ENCODE data around the gene VPS8. TPM values are rescaled to one million over a fixed set of nuclear protein-coding genes. Genes with fewer than 3 reads are reported as not detected.

VPS8 gene
- total RNA-seq, 2 experiments from 2014 or later: 47.6 to 51.8 TPM

DNA sequence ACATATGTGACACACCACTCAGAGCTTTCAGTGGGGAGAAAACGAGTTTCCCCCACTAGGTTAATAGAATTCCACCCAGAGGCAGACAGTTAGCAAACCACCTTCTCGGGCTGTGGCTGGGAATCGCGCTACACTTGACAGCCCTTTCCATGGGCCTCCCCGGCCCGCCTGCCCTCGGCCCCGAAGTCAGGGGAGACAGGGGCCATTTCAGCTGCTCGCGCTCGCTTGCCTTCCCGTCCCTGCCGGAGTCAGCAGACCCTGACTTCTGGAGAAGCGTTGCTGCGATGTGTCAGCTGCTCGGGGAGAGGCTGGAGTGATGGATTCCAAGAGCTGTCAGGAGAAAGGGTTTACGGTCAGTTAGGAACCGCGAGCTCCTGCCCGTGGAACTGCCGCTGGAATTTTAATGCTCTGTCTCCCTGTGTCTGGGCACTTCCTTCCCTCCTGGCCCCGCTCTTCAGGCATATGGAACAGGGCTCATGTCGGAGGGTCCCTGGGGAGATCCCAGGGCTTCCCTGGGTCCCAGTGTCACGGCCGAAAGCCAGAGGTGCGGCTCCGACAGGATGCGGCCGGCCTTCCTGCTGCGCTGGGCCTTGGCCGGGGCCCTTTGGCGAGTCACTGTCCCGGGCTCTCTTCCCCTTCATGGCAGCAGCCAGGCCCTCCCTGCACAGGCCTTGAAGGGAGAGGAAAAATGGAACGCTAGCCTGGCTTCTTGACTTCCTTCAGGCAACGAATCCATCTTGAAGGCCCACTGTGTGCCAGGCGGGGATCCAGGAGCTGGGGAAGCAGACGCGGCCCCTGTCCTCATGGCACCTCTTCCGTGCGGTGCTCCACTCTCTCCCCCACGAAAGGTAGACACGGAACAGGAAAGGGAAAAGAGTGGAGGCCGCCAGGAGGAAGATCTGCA is 38.4 kb upstream of the VPS8 start:
- peaks cover 11% of the 10 kb centered on the region for H3K27me3 Mint-ChIP-seq (ENCODE audit: low read depth)

DNA sequence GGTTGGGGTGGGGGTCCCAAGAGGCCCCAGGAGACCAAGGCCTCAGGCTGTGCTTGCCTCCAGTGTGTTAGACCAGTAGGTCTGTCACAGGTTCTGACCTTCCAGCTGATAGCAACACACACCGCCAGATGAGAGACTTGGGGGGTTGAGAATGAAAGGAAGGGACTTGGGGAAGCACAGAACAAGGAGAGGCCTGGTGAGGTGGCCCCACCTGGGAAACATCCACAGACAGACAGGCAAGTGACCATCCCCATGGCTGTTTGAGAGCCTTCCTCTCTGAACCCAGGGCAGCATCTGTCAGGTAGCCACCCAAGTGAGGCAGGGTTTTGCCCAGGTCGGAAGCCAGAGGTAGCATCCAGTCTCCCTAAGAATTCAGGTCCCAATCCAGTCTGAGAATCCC is 35.0 kb upstream of the VPS8 start:
- Mint-ChIP-seq H3K4me3 (no peak overlapping the region), H3K4me1 (ENCODE audit: low read depth) (peaks cover 5% of the 10 kb centered on the region), H3K9me3 (ENCODE audit: insufficient read depth) (no peaks in the 10 kb centered on the region), H3K27me3 (ENCODE audit: low read depth) (peaks cover 14% of the 10 kb centered on the region), H3K27ac (no peak overlapping the region), H3K36me3 (ENCODE audit: low read depth) (no peaks in the 10 kb centered on the region)
- ATAC-seq: no peak
- CTCF ChIA-PET: interaction anchor here (0.7 to 2.1 kb wide), 8 partner anchors 10 to 252 kb away, joined by 3 to 11 read pairs (median 4); no protein-coding TSS in a partner anchor
- POLR2A ChIA-PET: interaction anchor here (0.5 to 1.4 kb wide), 2 partner anchors 215 to 415 kb away, joined by 3 to 4 read pairs; partner anchors contain the start of gene EPHB3
- DNase-seq: no peak

More for the DNA sequence above, 38.4 kb upstream of the VPS8 start:
- H3K4me3 Mint-ChIP-seq: no peak overlapping the region
- no peaks in the 10 kb centered on the region for H3K9me3 Mint-ChIP-seq (ENCODE audit: insufficient read depth)
- ChIA-PET POLR2A (no interaction called here), CTCF (no interaction called here)
- no peak overlapping the region for H3K27ac Mint-ChIP-seq
- H3K4me1 Mint-ChIP-seq (ENCODE audit: low read depth): peaks cover 1% of the 10 kb centered on the region
- DNase-seq: no peak
- ATAC-seq: no peak
- H3K36me3 Mint-ChIP-seq (ENCODE audit: low read depth): no peaks in the 10 kb centered on the region

DNA sequence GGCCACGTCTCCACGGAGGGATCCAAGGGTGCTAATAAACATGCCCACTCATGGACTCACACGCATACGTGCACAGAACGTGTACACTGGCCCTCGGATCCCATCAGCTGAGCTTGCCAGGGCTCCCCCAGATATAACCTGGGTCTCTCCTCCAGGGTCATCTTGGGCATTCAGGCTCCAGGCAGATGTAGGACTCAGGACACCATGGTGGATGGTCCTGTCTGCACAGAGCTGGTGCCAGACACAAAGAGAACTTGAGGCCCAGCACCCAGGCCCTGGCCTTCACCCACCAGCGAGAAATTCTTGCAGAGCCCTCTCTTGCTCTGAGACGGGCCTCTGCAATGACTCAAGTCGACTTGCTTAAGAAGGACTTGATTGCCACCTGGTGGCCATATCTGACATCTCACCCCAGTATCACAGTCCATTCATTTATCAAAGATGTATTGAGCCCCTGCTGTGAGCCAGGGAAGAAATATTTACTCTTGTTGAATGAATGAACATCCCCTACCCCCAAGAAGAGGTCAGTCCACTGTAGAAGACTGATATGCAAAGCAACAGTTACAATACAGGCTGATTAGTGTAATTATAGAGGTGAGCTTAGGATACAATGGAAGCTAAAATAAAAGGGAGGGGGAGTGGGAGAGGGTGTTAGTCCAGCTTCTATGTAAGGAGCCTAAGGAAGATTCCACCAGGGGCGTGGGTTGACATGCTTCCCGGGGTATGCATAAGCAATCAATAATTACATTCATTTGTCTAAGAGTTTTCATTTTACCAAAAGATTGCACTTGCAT is 34.2 kb upstream of the VPS8 start:
- H3K27me3 Mint-ChIP-seq (ENCODE audit: low read depth): peaks cover 14% of the 10 kb centered on the region
- ChIA-PET POLR2A (interaction anchor here (1.4 kb wide), 1 partner anchor 216 kb away, joined by 4 read pairs; the partner anchor contains the start of gene EPHB3), CTCF (interaction anchor here (0.7 to 2.1 kb wide), 14 partner anchors 9 to 406 kb away, joined by 3 to 11 read pairs (median 4); no protein-coding TSS in a partner anchor)

DNA sequence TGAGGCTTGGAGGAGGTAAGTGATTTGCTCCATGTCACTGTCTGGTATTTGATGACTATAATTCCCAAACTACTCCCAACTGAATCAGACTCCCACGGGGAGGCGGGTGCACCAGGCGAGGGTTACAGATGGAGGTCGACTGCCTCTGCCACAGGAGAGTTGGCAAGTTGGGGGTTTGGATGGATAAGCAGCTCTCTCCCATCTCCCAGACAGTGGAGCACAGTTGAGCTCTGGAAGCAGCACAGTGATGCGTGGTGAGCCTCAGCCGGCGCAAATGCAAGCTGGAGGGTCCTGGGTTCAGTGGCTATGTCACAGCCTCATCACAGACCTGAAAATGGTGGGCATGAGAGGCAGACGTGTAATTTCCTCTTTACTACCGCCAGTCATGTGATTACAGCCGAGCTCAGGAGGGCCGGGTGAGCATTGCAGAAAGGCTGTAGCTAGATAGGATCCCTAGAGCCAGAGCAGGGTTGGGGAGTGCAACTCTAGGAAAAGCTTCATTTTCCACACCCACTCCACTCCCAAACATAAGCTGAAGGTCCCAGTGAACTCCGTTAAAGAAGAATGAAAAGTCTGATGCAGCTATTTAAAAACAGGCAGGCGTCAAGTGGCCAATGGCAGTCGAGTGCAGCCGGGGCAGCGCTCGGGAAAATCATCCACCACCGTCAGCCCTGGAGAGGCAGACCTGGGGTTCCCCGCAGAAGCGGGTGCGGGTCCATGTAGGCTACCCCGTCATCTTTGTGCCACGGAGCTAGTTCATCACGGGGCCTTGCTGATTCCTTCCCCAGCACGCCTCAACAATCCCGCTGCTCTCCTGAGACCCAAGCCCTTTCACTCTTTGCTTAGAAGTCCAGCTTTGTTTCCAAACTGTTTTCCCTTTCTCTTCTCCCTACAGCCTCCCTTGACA is 33.3 kb upstream of the VPS8 start:
- POLR2A ChIA-PET: no interaction called here
- CTCF ChIA-PET: interaction anchor here (0.7 to 2.1 kb wide), 14 partner anchors 8 to 407 kb away, joined by 3 to 11 read pairs (median 4); no protein-coding TSS in a partner anchor
- Mint-ChIP-seq H3K27ac (no peak overlapping the region), H3K27me3 (ENCODE audit: low read depth) (peaks cover 14% of the 10 kb centered on the region), H3K4me1 (ENCODE audit: low read depth) (peaks cover 5% of the 10 kb centered on the region), H3K9me3 (ENCODE audit: insufficient read depth) (no peaks in the 10 kb centered on the region), H3K4me3 (no peak overlapping the region), H3K36me3 (ENCODE audit: low read depth) (no peaks in the 10 kb centered on the region)
- ATAC-seq (no peak), DNase-seq (no peak)

More for the DNA sequence above, 34.2 kb upstream of the VPS8 start:
- Mint-ChIP-seq H3K9me3 (ENCODE audit: insufficient read depth) (no peaks in the 10 kb centered on the region), H3K4me3 (no peak overlapping the region), H3K36me3 (ENCODE audit: low read depth) (no peaks in the 10 kb centered on the region), H3K27ac (no peak overlapping the region), H3K4me1 (ENCODE audit: low read depth) (peaks cover 5% of the 10 kb centered on the region)
- ATAC-seq (peak; percentile 92), DNase-seq (peak; percentile 91)

DNA sequence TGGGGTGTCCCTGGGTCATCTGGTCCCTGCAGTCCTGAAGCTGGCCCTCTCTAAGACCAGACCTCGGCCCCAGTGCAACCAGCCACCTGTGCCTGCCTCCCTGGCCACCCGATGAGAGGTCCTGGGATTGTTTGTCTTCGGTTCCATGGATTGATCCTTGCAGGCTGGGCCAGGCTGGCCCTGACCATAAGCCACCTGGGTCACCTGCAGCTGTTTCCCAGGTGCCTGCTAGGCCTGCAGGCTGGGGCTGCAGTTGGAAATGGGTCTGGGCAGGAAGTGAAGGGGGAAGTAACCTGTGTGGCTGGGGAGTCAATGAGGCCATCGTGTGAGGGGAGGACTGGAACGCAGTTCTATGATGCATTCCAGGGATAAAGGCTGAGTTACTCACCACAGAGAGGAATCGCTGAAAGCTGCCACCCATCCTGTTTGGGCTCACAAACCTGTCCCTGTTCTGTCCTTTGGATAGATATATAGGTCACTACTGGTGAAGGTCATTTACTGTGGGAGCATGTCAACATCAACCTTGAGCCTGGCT is 30.9 kb upstream of the VPS8 start:
- POLR2A ChIA-PET: no interaction called here
- ATAC-seq (no peak), DNase-seq (no peak)
- H3K27ac Mint-ChIP-seq: no peak overlapping the region
- H3K27me3 Mint-ChIP-seq (ENCODE audit: low read depth): peaks cover 13% of the 10 kb centered on the region
- no peaks in the 10 kb centered on the region for H3K9me3 Mint-ChIP-seq (ENCODE audit: insufficient read depth)
- H3K36me3 Mint-ChIP-seq (ENCODE audit: low read depth): no peaks in the 10 kb centered on the region
- H3K4me1 Mint-ChIP-seq (ENCODE audit: low read depth): peaks cover 22% of the 10 kb centered on the region
- CTCF ChIA-PET: interaction anchor here (1.6 kb wide), 1 partner anchor 220 kb away, joined by 9 read pairs; the partner anchor contains the start of gene EPHB3
- no peak overlapping the region for H3K4me3 Mint-ChIP-seq

DNA sequence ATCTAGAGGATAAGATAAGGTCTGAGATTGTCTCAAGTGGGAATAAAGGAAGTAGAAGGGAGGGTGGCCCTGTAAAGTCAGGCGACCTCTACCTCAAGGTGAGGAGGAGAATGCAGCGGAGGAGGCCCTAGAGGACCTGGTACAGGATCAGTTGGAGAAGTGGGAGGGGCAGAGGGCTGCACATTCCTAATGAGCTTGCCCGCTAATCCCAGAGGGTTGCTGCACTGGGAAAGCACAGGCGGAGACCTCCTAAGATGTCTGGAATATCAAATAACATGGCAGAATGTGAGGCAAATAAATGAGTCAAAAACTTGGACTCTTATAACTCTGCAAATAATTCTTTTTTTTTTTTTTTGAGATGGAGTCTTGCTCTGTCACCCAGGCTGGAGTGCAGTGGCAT is 30.2 kb upstream of the VPS8 start:
- peaks cover 13% of the 10 kb centered on the region for H3K27me3 Mint-ChIP-seq (ENCODE audit: low read depth)
- no peaks in the 10 kb centered on the region for H3K36me3 Mint-ChIP-seq (ENCODE audit: low read depth)
- POLR2A ChIA-PET: no interaction called here
- H3K9me3 Mint-ChIP-seq (ENCODE audit: insufficient read depth): no peaks in the 10 kb centered on the region
- H3K4me3 Mint-ChIP-seq: no peak overlapping the region
- DNase-seq (no peak), ATAC-seq (no peak)
- H3K4me1 Mint-ChIP-seq (ENCODE audit: low read depth): peaks cover 29% of the 10 kb centered on the region
- H3K27ac Mint-ChIP-seq: no peak overlapping the region
- CTCF ChIA-PET: interaction anchor here (0.5 to 1.6 kb wide), 2 partner anchors 213 to 221 kb away, joined by 3 to 9 read pairs; partner anchors contain the start of gene EPHB3

DNA sequence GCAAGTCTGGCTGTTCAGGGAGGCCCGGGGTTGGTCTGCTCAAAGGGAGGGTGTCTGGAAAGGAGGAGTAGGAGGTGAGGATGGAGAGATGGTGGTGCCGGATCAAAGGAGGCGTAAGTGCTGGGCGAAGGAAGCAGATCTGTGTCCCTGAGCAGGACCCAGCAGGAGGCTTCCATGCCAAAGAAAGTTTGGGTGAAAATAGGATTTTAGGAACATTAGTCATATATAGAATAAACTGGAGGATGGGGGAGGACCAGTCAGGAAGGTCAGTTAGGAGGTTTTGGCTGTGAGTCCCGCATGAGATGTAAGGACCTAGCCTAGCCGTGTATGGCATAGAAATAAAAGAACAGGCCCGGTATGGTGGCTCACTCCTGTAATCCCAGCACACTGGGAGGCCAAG is 28.6 kb upstream of the VPS8 start:
- Mint-ChIP-seq H3K27ac (no peak overlapping the region), H3K4me3 (no peak overlapping the region), H3K36me3 (ENCODE audit: low read depth) (no peaks in the 10 kb centered on the region), H3K27me3 (ENCODE audit: low read depth) (peaks cover 10% of the 10 kb centered on the region), H3K9me3 (ENCODE audit: insufficient read depth) (no peaks in the 10 kb centered on the region), H3K4me1 (ENCODE audit: low read depth) (peaks cover 34% of the 10 kb centered on the region)
- ATAC-seq: no peak
- ChIA-PET CTCF (no interaction called here), POLR2A (no interaction called here)
- DNase-seq: no peak

DNA sequence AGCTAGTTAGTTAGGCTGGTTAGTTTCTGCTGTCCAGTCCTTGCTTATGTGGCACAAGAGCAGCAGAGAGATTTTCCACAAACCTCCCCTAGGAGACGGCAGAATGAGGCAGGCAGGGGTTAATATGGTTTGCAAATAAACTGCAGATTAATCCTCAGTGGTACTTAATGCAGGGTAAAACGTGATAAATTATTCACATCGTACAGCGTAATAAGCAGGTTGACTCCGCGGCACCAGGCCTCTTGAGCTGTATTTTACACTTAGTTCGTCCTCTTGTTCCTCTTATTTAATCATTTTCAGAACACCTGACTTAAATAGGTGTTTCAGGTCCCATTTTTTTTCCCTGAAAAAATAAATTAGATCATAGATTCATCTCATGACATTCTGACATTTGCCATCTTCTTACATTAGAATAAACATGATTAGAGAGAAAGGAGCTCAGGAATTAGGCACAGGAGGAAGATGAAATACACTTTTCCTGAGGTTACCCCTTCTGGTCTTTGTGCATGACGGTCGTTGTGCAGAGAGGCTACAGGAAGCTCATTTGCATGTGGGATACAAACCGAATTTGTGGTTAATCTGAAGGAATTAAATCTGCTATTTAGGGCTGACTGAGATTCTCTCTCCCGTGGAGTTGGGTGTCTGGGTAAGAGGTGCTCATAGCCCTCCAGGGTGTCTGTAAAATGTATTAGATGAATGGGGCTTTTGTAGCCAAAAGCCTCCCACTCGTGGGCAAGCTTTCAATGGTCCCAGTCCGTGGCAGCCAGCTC is 27.1 kb upstream of the VPS8 start:
- Mint-ChIP-seq H3K4me3 (no peak overlapping the region), H3K27ac (no peak overlapping the region), H3K27me3 (ENCODE audit: low read depth) (peaks cover 4% of the 10 kb centered on the region), H3K9me3 (ENCODE audit: insufficient read depth) (no peaks in the 10 kb centered on the region), H3K36me3 (ENCODE audit: low read depth) (no peaks in the 10 kb centered on the region), H3K4me1 (ENCODE audit: low read depth) (peaks cover 30% of the 10 kb centered on the region)
- DNase-seq (no peak), ATAC-seq (no peak)
- POLR2A ChIA-PET: no interaction called here
- CTCF ChIA-PET: interaction anchor here (0.8 to 4.0 kb wide), 5 partner anchors 18 to 221 kb away, joined by 3 to 39 read pairs (median 3); partner anchors contain the start of gene VPS8

DNA sequence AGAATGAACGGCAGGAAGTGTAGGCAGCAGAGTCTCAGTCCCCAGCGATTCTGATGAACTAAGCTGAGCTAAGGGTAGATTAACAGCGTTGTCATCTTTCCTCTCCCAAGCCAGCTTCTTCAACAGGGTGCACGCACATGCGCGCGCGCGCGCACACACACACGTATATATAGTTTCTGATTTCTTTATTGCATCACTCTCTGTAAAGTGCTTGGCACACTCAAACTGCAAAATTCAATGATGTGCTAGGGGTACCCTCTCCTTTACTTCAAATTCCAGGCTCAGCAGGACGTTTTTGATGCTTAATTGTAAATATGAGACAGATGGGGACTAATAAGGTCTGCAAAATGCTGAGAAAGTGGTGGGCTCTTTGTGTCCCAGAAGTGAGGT is 26.1 kb upstream of the VPS8 start:
- ChIA-PET CTCF (interaction anchor here (0.9 to 4.0 kb wide), 4 partner anchors 8 to 222 kb away, joined by 3 to 39 read pairs (median 10); no protein-coding TSS in a partner anchor), POLR2A (no interaction called here)
- no peak overlapping the region for H3K27ac Mint-ChIP-seq
- H3K4me1 Mint-ChIP-seq (ENCODE audit: low read depth): peaks cover 30% of the 10 kb centered on the region
- no peak overlapping the region for H3K4me3 Mint-ChIP-seq
- peaks cover 4% of the 10 kb centered on the region for H3K27me3 Mint-ChIP-seq (ENCODE audit: low read depth)
- H3K36me3 Mint-ChIP-seq (ENCODE audit: low read depth): no peaks in the 10 kb centered on the region
- no peaks in the 10 kb centered on the region for H3K9me3 Mint-ChIP-seq (ENCODE audit: insufficient read depth)
- no peak for ATAC-seq
- DNase-seq: no peak

DNA sequence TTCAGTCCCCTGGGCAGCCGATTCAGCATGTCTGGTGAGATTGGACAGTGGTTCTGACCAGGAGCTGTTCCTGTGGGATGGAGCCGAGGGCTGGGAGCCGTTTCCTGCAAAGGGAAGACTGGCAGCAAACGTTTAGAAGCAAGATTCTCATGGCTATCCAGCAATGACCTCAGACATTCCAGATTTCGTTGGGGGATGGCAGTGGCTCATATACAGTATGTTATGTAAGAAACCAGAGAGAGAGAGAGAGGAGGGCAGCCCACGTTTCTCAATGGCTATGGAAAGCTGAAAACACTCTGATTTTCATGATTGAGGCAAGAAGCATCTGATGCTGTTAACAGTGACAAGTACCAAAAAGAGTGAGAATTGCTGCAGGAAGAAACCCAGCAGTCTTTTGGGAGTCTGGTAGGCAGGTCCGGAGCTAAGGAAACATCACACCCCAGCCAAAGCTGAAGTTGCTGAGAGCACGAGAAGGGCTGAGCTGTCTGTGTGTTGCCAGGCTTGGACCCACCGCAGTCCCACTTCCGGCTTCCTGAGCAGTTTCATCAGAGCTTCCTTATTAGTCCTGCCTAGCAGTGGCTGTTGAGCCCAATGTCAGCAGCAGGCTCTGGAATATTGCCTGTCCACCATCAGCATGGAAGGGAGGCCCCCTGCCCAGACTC is 25.6 kb upstream of the VPS8 start:
- H3K27me3 Mint-ChIP-seq (ENCODE audit: low read depth): peaks cover 6% of the 10 kb centered on the region
- POLR2A ChIA-PET: interaction anchor here (0.5 kb wide), 1 partner anchor 28 kb away, joined by 3 read pairs; no protein-coding TSS in a partner anchor
- peaks cover 28% of the 10 kb centered on the region for H3K4me1 Mint-ChIP-seq (ENCODE audit: low read depth)
- H3K9me3 Mint-ChIP-seq (ENCODE audit: insufficient read depth): no peaks in the 10 kb centered on the region
- H3K27ac Mint-ChIP-seq: peak overlapping the region; percentile 11
- ATAC-seq (peak; percentile 86), DNase-seq (peak; percentile 65)
- CTCF ChIA-PET: interaction anchor here (2.2 to 4.0 kb wide), 3 partner anchors 8 to 22 kb away, joined by 10 to 39 read pairs (median 11); no protein-coding TSS in a partner anchor
- H3K4me3 Mint-ChIP-seq: no peak overlapping the region
- no peaks in the 10 kb centered on the region for H3K36me3 Mint-ChIP-seq (ENCODE audit: low read depth)
